ENCODE results near the gene TSPO.

DNA sequence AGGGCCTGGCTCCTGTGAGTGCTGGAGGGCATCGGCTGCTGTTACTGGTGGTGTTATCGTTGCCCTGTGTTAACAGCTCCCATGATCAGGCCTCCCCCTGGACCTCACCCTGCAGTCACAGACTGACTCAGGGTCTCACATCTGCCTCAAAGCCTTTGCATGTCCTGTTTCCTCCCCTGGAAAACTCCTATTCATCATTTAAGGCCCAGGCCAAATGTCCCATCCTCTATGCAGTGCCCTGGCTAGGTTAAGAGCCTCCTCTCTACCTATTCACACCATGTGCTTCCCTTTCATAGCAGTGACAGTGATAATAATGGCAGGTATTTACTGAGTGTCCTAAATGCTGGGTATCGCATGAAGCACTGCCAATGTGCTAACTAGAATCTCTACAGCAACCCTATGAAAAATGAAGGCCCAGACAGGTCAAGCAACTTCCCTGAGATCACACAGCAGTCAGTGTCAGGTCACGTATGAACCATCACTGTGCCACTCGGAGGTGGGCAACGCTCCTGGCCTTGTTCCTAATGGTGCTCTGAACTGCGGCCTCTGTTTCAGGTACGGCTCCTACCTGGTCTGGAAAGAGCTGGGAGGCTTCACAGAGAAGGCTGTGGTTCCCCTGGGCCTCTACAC lies 9.3 kb downstream of the TSPO start:
- no peak for TF ChIP-seq YY1 (IDR thresholded peaks at IDR 0.05; ENCODE audit: insufficient read depth, insufficient read length)
- no peak for TF ChIP-seq ZNF274 (IDR thresholded peaks at IDR 0.05; ENCODE audit: low read depth, low read length)

All from NT2/D1 (cell line).